ENCODE measurements around the gene UBE2E3.

UBE2E3 gene

DNA sequence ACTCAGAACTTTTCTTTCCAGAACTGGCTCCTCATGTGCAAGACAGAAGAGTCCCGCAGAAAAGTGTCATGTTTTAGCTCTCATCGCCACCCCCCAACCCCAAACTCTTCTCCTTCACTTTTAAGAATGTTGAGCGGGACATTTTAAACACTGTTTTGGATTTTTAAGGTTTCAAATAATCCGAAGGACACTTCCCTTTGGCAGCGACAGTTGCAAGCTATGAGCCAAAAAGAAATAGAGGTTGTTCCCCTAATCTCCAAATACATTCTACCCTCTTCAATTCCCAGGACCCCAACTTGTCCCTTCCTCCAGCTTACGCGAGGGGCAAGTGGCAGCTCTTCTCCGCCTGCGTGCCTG lies 678 bp upstream of the UBE2E3 start:
- peak in 1 of 14 donors; percentile 52 for DNase-seq

DNA sequence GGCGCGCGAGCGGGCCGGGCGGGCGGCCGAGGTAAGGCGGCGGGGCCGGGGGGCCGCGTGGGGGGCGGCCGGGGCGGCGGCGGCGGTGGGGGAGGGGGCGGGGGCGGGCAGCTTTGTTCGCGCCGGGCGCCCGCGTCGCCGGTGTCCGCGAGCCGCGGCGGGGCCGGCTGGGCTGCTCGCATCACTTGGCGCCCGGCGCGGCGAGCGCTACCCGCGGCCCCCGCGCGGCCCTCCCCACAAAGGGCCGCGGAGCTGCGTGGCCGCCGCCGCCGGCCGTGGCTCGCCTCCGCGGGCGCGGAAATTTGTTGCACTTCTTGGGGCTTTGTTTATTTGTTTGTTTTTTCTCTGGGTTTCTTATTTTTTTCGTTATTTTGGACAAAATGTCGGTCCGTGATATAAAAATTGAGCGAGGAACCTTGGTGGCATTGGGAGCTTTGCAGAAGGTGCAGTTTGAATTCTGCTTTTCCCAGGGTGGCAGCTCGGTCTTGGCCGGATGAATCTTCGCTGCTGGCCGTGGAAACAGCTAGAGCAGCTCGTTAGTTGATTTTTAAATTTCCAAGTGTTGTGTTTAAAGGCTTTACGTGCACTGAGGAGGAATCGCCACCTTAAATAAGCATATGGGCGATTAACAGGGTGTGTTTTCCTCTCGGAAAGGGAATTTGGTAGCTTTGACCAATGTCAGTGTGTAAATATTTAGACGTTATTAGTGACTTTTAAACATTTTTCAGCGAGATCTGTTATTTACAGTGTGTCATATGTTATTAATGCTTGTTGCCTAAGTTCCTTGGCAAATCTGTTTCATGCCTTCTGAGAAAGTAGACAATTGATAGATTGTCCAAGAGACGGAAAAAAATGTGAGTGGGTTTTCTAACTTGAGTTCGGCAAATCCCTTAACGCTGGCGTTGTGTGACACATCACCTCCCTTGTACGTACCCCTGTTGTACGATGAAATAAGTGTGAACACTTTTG lies 822 bp downstream of the UBE2E3 start:
- DNase-seq: peak in 9 of 14 donors; percentile 33 to 86 (median 46)

DNA sequence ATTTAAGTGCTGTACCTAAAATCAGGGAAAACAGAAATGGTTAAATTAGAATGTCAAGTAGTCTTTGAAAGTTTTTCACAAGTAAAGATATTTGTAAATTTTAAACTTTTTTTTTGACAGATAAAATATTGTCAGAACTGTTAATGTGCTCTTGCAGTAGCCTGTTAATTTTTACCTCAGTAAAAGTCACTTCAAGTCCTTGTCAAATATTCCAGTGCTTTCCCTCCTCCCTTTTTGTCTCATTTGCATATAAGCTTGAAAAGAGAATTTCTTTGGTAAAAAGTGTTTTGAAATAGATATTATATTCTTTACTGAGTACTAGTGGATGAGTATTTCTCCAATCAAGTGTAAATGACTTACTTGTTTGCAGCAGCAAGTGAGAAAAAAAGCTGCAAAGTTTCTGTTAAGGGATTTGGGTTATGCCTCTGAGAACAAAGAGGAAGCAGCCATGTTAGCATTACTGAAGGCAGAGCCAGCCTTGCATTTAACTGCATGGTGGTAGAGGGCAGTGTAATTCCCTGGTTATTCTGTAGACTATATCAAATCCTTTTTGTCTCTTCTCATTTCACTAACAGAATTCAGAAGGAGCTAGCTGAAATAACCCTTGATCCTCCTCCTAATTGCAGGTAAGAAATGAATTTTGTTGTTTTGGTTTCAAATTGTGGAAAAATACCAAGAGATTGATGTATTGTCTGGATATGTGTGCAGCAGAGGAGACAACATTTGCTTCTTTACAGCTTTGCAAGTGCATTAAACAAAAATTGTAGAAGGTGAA lies 3.2 kb downstream of the UBE2E3 start:
- DNase-seq: peak in 3 of 14 donors; percentile 12 to 67 (median 19)

DNA sequence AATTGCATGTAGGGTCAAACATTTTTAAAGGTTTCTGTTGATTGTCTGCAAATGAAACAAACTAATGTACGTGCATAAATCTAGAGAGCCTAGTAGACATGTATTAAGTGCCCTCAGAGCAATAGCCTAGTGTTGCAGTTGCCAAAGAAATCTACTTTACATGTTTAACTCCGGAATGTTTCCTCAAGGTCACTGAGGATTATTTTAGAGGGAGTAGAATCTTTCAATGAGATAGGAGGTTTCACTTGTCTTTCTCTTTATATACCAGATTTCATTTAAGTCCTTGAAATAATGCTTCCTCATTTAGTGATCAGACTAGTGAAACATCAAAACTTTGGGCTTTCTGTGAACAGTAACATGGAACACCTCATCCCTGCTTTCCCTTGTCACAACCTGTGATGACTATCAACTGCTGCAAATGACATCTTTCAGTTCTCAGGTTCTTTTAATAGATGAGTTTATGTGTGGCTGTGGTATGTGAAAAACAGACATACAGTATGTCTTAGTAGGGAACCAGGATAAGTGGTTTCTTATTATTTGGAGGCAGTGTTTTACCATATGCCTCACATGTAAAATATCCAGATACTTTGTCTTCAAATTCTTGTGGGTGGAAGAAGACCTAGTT lies 5.5 kb downstream of the UBE2E3 start:
- DNase-seq: no peak

DNA sequence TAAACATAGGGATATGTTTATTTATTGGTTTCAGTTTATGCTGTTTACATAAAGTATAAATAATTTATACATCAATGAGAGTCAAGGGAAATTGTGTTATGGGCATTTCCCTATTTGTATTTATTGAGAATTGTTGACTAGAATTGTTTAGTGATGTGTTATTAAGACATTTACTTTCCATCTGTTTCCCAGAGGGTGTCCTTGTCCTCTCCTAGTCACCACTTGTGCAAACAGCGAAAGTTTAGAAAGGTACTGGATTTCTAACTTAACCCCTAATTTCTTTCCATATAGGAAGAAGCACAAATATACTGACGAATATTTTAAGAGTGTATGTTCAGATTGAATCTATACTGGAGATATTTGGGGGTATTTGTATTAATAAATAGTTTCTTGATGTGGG lies 6.7 kb downstream of the UBE2E3 start:
- peak in 1 of 14 donors; percentile 10 for DNase-seq

DNA sequence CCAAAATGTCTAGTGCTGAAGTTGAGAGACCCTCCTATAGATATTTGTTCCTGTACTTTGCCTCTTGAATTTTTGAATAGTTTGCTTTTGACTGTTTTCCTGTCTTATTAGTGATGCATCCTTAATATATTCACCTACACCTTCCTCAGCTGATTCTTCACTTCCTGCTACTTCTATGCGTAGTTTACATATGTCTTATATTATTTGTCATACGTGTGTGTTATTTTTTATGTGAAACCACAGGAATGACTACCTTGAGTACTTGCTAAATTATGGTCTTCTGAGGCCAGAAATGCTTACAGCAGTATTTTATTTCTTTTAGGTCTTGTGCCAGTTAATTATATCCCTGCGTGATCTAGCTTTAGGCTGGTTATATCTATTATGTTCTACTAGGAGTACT lies 9.9 kb downstream of the UBE2E3 start:
- no peak for DNase-seq

DNA sequence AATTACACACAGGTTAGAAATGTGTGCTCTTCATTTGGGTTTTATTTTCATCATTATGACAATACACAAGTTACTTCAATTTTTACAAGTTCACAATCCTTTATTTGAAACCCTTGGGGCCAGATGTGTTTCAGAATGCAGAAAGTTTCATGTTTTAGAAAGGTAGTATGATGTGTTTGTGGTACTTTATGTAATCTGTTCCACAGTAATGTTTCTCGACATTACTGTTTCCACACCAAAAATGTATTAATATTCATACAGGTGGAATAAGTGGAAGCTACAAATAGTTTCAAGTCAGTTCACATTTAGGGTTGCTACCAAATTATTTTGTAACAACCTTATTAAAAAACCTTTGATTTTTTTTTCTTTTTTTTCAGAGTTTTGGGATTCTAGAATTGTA lies 10.4 kb downstream of the UBE2E3 start:
- DNase-seq: no peak

DNA sequence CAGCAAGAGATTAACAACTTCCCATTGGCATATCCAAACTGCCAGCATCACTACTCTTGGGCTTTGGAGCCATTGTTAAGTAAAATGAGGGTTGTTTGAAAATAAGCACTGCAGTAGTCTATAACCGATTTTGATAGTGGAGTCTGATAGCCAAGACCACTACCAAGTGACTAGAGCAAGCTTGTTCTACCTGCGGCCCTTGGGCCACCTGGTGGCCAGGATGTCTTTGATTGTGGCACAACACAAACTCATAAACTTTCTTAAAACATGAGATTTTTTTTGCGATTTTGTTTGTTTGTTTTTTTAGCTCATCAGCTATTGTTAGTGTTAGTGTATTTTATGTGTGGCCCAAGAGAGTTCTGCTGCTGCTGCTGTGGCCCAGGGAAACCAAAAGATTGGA lies 11.0 kb downstream of the UBE2E3 start:
- DNase-seq: no peak

DNA sequence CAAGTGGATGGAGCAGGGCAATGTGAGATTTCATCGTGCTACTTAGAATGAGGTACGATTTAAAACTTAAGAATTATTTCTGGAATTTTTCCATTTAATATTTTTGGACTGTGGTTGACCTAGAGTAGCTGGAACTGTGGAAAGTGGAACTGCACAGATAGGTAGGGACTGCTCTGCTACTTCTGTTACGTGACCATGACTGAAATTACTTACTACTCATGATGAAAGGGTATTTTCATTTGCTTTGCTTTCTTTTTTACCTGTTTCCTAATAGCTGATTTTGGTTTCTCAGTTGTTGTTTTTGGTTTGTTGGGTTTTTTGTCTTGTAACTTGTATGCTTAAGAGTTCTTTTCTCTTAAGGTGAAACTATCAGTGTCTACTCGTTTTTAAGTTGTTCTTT lies 11.4 kb downstream of the UBE2E3 start:
- no peak for DNase-seq

DNA sequence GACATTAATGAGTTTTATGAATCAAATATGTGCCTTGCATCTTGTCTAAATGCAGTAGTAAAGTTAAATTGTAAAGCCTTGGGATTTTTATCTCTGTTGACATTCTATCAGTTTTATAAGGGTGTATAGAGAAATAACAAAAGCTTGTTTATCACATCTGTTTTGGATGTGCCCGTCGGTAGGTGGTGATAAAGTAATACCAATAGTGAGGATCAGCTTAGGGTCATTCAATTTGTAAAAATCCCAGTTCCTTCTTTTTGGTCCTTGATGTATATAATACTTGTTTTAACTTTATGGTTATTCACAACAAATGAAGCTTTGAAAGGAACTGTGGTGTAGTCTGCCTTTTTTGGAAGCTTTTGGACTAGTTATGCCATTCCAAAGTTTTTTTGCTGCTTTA lies 12.6 kb downstream of the UBE2E3 start:
- DNase-seq: no peak

DNA sequence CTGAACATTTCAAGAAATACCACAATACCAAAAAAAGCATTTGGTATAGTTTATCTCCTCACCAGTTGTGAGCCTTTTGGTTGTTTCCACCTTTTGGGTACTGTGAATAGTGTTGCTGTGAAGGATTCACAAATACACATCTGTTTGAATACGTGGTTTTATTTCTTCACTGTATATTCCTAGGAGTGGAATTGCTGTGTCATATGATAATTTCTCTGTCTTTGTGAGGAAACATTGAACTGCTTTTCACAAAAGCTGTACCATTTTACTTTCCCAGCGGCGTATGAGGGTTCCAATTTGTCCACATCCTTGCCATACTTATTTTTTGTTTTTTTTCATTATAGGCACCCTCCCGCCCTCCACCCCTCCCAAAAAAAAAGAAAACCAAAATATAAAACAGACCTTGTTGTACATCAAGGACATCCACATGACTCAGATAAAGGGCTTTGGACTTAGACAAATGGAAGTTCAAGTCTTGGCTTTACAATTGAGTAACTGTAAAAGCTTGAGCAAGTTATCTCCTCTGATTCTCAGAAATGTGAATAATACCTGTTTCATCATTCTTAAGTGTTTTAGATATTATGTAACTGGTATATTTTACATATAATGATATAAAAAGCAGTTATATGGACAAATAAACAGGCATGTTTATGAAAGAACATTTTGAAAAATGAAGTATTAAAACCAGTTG lies 19.0 kb downstream of the UBE2E3 start:
- no peak for DNase-seq

DNA sequence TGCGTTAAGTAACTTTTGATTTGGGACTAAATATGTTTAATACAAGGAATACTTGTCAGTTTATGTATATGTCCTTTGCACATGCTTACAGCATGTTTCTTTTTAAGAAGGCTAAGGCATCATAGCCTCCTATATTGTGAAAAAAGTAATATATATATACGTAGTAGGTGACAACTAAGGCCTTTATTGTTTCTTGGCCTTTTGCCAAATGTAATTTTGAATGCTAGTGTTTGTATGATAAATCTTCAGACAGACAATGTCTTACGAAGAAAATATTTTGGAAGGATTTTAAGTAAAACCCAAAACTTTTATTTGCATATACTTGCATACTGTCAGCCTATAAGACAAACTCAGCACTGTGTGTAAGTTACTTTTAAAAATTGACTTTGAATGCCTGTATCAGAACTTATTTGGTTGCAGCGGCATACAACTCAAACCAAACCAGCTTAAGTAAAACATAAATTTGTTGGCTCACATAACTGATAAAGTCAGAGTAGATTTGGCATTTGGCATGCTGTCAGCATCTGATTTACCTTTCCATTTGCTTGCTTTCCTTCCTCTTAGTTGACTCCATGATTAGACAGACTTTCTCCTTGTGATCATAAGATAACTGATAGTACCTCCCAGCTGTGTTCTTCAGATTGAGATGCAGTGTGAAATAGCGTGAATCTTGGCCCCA lies 24.4 kb downstream of the UBE2E3 start:
- no peak for DNase-seq

DNA sequence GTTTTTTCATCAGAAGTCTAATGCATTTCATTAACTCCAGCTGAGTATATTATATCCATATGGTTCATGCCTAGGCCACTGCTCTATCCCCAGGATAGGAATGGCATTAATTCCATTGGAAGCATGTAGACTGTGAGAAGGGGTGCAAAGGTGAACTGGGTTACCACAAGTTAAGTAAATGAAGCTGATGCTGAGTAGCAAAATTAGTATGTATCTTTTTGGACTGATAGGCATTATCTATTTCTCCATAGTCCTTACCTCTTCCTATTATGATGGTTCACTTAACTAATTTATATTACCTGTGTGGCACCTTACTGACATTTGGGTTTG lies 24.9 kb downstream of the UBE2E3 start:
- no peak for DNase-seq

DNA sequence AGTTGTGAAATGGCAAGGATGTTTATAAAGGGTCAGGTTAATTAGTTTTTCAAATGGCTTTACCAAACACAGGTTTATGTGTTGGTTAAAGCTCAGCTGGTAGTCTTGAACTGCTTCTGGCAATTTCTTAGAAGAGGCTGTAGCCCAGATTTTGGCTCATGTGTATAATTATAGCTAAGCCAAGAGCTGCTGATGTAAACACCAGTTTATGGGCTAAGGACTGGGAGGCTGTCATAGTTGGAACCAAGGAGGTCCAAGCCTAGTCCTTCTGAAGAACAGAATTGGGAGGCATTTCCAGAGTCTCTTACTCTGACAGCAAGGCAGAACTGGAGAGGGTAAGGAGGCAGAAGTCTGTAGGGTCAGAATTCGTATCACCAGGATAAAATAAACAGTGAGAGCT lies 25.4 kb downstream of the UBE2E3 start:
- DNase-seq: no peak

DNA sequence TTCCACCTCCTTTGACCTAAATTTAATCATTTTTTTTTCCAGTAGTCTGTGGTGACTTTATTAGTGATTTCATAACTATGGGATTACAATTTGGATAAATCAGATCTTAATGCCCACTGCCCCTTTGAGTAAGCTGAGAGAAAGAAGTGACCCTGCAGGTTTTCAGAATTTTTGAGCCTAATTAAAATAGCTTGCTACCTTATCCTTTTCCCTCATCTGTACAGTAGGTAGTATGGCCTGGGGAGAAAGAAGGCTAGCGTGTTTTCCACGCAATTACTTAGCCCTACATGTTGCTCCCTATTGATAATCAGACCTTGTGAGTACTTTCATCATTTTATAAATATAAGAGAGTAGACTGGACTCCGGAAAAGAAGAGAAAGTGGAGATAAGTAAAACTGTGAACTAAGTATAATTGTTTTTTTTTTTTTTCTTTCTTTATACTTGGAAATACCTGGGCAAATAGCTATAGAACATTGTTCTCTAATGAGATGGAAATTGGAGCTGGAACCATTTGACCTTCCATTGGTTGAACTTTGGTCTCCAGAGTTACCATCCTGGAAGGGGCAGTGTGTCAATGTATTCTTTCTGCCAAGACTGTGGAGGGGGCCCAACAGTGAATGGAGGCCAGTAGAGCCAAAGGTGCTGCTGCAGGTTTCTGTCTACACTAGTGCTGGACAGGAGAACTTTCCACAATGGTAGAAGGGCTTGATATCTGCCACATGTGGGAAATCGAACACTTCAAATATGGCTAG lies 26.9 kb downstream of the UBE2E3 start:
- no peak for DNase-seq

DNA sequence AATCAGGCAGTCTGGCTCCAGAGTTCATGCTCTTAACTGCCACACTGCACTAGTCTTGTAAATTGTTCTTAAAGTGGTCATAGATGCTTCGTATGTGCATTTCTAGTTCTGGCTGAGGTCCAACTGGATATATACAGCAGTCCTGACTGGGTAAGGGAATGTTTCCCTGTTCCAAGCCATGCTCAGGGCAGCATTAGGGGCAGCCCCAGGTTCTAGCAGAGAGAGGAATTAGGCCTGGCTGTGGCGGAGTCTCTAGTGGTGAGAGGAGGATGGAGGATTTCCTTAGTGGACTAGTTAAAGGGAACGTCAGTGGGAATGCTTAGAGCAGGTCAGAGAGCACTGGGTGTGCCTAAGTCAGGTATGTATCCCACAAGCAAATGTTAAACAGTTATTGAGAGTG lies 28.0 kb downstream of the UBE2E3 start:
- no peak for DNase-seq

DNA sequence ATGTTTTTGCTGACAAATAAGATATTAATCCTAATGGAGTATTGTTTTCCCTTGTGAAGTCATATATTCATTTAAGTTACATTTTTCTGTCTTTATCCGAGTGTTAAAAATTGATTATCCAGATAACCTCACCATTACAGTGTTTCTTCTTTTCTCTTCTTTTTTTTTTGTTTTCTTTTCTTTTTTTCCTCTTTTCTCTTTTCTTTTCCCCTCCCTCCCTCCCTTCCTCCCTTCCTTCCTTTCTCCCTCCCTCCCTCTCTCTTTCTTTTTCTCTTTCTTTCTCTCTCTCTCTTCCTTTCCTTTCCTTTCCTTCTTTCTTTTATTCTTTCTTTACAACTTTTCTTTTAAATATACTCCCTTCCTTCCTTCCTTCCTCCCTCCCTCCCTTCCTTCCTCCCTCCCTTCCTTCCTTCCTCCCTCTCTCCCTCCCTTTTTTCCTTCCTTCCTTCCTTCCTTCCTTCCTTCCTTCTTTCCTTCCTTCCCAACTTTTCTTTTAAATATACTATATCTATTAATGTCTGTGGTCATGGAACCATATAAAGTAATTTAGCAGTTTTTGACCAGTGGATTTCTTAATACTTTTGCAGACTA lies 40.9 kb downstream of the UBE2E3 start:
- no peak for DNase-seq

DNA sequence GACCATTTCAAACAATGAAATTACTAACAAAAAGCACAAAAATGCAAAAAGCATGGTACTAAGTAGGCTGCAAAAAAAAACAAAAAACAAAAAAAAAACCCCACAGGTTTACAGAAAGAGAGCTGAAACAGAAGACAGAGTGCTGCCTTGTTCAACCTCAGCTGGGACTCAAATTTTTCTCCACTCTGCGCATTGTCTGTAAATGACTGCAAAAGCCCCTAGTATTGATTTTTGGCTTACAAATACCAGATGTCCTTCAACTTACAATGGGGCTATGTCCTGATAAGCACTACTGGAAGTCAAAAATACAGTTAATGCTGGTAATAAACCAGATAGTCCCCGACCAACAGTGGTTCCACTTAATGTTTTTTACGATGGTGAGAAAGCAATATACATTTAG lies 42.2 kb downstream of the UBE2E3 start:
- DNase-seq: no peak

DNA sequence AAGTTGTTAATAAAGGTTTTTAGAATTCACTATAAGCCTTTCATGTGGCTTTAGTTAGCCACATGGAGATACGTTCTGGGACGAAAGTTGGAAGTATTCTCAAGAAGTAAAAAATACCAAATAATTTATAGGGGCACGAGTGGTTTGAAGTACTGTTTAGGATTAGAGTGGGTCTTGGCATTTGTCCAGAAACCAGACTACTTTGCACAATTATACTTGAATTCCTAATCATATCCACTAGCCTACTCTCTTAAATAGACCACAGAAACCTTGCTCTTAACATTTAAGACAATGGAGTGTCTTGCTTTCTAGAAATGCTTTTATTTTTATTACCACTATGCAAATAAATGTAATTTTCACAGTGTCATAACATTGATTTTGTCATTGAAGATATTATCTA lies 44.6 kb downstream of the UBE2E3 start:
- no peak for DNase-seq

DNA sequence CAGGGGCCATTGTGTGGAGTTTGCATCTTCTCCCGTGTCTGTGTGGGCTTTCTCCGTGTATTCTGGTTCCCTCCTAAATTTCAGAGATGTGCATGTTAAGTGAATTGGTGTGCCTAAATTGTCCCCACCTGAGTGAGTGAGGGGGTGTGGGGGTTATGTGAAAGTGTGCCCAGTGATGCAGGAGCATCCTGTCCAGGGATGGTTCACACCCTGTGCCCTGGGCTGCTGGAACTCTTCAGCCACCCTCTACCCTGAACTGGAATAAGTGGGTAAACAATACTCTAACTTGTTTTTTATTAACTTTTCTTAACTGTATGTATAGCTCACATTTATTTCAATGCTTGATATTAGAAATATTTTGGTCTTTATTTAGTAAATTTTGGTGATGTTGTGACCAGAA lies 56.0 kb downstream of the UBE2E3 start:
- no peak for DNase-seq

All from C1 segment of cervical spinal cord (tissue), 14 donors.